ENCODE measurements around the gene HMOX2.
A peak's percentile ranks its signal among the peaks of the same experiment; 100 is the strongest.

HMOX2 gene, protein sequence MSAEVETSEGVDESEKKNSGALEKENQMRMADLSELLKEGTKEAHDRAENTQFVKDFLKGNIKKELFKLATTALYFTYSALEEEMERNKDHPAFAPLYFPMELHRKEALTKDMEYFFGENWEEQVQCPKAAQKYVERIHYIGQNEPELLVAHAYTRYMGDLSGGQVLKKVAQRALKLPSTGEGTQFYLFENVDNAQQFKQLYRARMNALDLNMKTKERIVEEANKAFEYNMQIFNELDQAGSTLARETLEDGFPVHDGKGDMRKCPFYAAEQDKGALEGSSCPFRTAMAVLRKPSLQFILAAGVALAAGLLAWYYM

DNA sequence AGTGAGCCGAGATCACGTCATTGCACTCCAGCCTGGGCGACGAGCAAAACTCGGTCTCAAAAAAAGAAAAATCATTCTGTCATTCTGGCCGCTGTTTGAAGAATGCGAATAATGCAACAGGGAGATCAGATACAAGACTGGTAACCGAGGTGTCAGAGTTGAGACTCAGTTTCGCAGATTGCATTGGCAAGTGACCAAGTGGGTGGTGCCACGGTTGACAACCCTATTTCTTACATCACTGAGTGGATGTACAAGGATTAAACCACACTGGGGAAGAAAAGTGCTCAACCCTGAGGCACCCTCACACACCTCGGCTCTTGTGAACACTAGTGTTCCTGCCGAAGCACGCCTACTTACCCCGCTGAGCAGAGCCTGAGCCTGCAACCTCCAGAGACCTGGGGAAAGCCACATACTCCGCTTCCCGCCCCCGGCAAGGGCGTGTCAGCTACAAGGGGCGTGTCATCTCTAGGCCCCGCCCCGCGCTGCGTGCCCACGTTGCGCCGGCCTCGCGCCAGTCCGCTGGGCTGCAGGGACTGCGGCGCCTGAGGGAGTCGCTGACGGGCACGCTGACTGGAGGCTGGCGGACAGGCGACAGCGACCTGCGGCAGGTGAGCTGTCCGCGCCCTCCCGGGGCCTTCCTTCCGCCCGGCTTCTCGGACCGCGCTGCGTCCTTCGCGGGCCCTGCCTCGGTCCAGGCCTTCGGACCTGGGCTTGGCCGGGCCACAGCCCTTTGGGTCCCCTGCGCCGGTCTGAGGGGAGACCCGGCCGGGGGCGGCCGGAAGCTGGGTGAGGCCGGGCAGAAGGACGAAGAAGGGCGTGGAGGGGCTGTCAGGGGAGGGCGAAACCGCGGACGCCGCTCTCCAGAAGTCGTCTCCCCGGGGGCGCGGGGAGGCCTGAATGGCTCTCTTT, at the start of gene HMOX2:
TSS of gene HMOX2 (plus strand) at position 519 of the 909 bp plus-strand sequence. CDS start 29,127 bp downstream, outside the sequence.
- H3K27ac ChIP-seq = peak within 1 kb of the TSS; percentile 96
- TF ChIP-seq ZFX (IDR thresholded peaks at IDR 0.05; ENCODE audit: borderline replicate concordance) = no peak
- TF ChIP-seq, protein P1, sequence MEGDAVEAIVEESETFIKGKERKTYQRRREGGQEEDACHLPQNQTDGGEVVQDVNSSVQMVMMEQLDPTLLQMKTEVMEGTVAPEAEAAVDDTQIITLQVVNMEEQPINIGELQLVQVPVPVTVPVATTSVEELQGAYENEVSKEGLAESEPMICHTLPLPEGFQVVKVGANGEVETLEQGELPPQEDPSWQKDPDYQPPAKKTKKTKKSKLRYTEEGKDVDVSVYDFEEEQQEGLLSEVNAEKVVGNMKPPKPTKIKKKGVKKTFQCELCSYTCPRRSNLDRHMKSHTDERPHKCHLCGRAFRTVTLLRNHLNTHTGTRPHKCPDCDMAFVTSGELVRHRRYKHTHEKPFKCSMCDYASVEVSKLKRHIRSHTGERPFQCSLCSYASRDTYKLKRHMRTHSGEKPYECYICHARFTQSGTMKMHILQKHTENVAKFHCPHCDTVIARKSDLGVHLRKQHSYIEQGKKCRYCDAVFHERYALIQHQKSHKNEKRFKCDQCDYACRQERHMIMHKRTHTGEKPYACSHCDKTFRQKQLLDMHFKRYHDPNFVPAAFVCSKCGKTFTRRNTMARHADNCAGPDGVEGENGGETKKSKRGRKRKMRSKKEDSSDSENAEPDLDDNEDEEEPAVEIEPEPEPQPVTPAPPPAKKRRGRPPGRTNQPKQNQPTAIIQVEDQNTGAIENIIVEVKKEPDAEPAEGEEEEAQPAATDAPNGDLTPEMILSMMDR (IDR thresholded peaks at IDR 0.05) = peak; percentile 78

DNA sequence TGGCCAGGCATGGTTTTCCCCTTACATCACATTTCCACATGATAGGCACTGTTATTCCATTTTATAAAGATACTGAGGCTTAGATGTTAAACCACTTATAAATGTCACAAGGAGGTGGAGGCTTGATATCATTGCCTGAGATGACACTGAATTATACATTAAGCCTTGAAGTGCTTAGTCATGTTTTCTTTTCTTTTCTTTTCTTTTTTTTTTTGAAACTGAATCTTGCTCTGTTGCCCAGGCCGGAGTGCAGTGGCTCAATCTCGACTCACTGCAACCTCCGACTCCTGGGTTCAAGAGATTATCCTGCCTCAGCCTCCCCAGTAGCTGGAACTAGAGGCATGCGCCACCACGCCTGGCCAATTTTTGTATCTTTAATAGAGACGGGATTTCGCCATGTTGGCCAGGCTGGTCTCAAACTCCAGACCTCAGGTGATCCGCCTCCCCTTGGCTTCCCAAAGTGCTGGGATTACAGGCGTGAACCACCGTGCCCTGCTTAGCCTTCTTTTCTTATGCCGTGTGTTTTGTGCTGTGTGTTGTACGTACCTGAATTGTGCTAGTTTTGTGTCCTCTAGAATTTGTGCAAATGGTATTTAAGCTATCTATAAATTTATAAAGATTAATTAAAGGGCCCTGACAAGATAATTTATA, 49.4 kb upstream of the HMOX2 start:
- H3K27ac ChIP-seq = peak overlapping the region; percentile 91
- TF ChIP-seq, protein P1 (IDR thresholded peaks at IDR 0.05) = no peak
- TF ChIP-seq ZFX (IDR thresholded peaks at IDR 0.05; ENCODE audit: borderline replicate concordance) = no peak

DNA sequence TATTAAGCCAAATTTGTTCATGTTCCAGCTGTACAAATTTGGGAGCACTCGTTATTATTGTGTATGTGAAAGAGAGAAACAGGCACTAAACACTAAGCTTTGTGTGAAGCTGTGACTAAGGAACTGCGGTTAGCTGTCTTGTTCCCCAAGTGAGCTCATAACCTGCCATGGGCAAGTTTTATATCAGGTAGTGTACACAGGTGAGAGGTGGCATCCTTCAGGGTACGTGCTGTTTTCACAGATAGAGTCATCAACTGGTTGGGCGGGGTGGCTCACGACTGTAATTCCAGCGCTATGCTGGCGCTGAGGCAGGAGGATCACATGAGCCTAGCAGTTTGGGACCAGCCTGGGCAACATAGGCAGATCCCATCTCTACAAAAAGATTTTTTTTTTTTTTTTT, 47.7 kb upstream of the HMOX2 start:
- TF ChIP-seq ZFX (IDR thresholded peaks at IDR 0.05; ENCODE audit: borderline replicate concordance) = no peak
- no peak overlapping the region for H3K27ac ChIP-seq

DNA sequence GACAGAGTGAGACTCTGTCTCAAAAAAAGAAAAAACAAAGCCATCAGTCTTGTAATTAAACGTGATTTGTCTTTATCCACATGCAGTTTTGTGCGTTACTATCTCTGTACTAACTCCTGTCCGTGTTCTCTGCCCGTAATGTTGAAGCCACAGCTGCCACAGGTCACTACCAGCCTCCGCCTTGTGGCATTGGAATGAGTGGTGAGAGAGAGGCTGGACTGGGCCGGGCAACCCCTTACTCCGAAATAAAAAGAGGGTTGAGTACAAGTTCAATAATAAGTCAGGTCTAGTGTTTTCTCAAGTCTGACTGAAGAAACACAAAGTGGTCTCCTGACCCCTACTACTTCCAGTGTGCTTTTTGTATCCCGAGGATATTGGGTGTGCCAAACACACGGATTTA, 45.2 kb upstream of the HMOX2 start:
- no peak overlapping the region for H3K27ac ChIP-seq
- TF ChIP-seq, protein P1 (IDR thresholded peaks at IDR 0.05) = no peak
- no peak for TF ChIP-seq ZFX (IDR thresholded peaks at IDR 0.05; ENCODE audit: borderline replicate concordance)

DNA sequence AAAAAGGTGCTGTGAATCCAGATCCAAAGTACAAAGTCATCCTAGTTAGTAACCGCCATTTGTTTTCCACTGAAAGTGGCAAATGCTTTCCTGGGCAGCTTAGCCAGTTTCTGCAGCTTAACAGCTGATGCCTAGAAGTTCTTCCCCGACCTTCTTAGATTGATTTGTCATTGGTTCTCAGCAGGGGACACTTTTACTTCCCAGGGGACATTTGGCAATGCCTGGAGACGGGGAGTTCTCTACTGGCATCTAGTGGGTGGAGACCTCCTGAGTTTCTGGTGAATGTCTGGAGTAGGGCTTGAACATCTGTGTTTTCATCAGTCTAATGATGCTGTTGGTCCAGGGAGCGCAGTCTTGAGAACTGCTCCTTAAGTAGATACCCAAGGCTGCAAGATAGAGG, 43.0 kb upstream of the HMOX2 start:
- TF ChIP-seq ZFX (IDR thresholded peaks at IDR 0.05; ENCODE audit: borderline replicate concordance) = no peak
- TF ChIP-seq, protein P1 (IDR thresholded peaks at IDR 0.05) = no peak
- H3K27ac ChIP-seq = no peak overlapping the region

DNA sequence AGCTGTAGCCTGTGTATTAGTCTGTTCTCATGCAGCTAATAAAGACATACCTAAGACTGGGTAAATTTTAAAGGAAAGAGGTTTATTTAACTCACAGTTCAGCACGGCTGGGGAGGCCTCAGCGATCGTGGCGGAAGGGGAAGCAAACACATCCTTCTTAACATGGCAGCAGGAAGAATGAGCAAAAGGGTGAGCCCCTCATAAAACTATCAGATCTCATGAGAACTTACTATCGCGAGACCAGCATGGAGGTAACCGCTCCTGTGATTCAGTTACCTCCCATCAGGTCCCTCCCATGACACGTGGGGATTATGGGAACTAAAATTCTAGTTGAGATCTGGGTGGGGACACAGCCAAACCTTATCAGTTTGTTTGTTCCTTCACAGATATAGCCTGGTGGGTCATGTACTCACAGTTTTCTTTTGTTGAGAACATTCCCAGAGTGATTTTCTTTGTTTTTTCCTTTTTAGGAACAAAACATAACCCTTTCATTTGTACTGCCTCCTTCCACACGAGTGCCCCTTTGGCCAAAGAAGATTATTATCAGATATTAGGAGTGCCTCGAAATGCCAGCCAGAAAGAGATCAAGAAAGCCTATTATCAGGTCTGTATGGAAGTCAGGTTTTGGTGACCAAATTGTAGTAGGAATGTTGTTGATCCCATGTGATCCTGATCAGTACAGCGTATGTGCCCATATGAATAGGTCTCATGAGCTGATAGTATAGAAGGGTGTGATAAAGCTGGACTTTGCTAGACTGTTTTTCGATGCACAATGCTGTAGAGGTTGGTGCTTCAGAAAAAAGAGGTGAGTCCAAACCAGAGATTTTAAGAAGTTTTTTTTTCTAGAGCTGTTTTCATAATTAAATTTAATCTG, 42.0 kb upstream of the HMOX2 start:
- TF ChIP-seq, protein P1 (IDR thresholded peaks at IDR 0.05) = no peak
- TF ChIP-seq ZFX (IDR thresholded peaks at IDR 0.05; ENCODE audit: borderline replicate concordance) = no peak
- H3K27ac ChIP-seq = no peak overlapping the region
